ENCODE measurements around the gene CBY3.

CBY3 gene

GRCh38 chr5:179680780-179681401 is at the start of gene CBY3:
TSS of gene CBY3 (minus strand) at chr5:179681034. CDS start at chr5:179680918, 116 bp downstream.
- Histone ChIP-seq H3K9me3 (ENCODE audit: control insufficient read depth, insufficient read depth, low read length) (no peaks in the 10 kb centered on the region), H3K27ac (ENCODE audit: low read depth, low read length) (no peak within 1 kb of the TSS), H3K9ac (ENCODE audit: low read depth, low read length) (no peak within 1 kb of the TSS), H3K4me3 (ENCODE audit: low read depth, low read length) (no peak within 1 kb of the TSS), H3K4me1 (ENCODE audit: control insufficient read depth, insufficient read depth, low read length) (no peaks in the 10 kb centered on the region; the same call in 1 of the 2 replicates), H3K36me3 (ENCODE audit: control insufficient read depth, insufficient read depth, low read length) (no peaks in the 10 kb centered on the region), H3K27me3 (ENCODE audit: control insufficient read depth, insufficient read depth, low read length) (no peaks in the 10 kb centered on the region)

GRCh38 chr5:179730356-179730755 is 49.5 kb upstream of the CBY3 start:
- no peaks in the 10 kb centered on the region for H3K9me3 ChIP-seq (ENCODE audit: control insufficient read depth, insufficient read depth, low read length)
- no peak overlapping the region for H3K27ac ChIP-seq (ENCODE audit: low read depth, low read length)
- H3K36me3 ChIP-seq (ENCODE audit: control insufficient read depth, insufficient read depth, low read length) = peaks cover 61% of the 10 kb centered on the region

GRCh38 chr5:179729727-179730126 is 48.9 kb upstream of the CBY3 start:
- Histone ChIP-seq H3K4me1 (ENCODE audit: control insufficient read depth, insufficient read depth, low read length) (0 out of 2 replicates have a peak, but pooled peaks cover 3% of the 10 kb centered on the region), H3K4me3 (ENCODE audit: low read depth, low read length) (no peak overlapping the region), H3K27me3 (ENCODE audit: control insufficient read depth, insufficient read depth, low read length) (no peaks in the 10 kb centered on the region), H3K36me3 (ENCODE audit: control insufficient read depth, insufficient read depth, low read length) (peaks cover 67% of the 10 kb centered on the region), H3K9ac (ENCODE audit: low read depth, low read length) (no peak overlapping the region), H3K9me3 (ENCODE audit: control insufficient read depth, insufficient read depth, low read length) (no peaks in the 10 kb centered on the region), H3K27ac (ENCODE audit: low read depth, low read length) (no peak overlapping the region)

More at GRCh38 chr5:179730356-179730755, 49.5 kb upstream of the CBY3 start:
- Histone ChIP-seq H3K27me3 (ENCODE audit: control insufficient read depth, insufficient read depth, low read length) (no peaks in the 10 kb centered on the region), H3K4me3 (ENCODE audit: low read depth, low read length) (no peak overlapping the region), H3K4me1 (ENCODE audit: control insufficient read depth, insufficient read depth, low read length) (0 out of 2 replicates have a peak, but pooled peaks cover 3% of the 10 kb centered on the region), H3K9ac (ENCODE audit: low read depth, low read length) (no peak overlapping the region)

GRCh38 chr5:179729303-179729702 is 48.5 kb upstream of the CBY3 start:
- Histone ChIP-seq H3K4me3 (ENCODE audit: low read depth, low read length) (no peak overlapping the region), H3K27ac (ENCODE audit: low read depth, low read length) (no peak overlapping the region), H3K9ac (ENCODE audit: low read depth, low read length) (no peak overlapping the region), H3K9me3 (ENCODE audit: control insufficient read depth, insufficient read depth, low read length) (no peaks in the 10 kb centered on the region), H3K27me3 (ENCODE audit: control insufficient read depth, insufficient read depth, low read length) (no peaks in the 10 kb centered on the region), H3K4me1 (ENCODE audit: control insufficient read depth, insufficient read depth, low read length) (0 out of 2 replicates have a peak, but pooled peaks cover 3% of the 10 kb centered on the region), H3K36me3 (ENCODE audit: control insufficient read depth, insufficient read depth, low read length) (peaks cover 71% of the 10 kb centered on the region)

GRCh38 chr5:179727106-179727505 is 46.3 kb upstream of the CBY3 start:
- Histone ChIP-seq H3K9ac (ENCODE audit: low read depth, low read length) (no peak overlapping the region), H3K36me3 (ENCODE audit: control insufficient read depth, insufficient read depth, low read length) (peaks cover 93% of the 10 kb centered on the region)

GRCh38 chr5:179724163-179724562 is 43.3 kb upstream of the CBY3 start:
- no peaks in the 10 kb centered on the region for H3K9me3 ChIP-seq (ENCODE audit: control insufficient read depth, insufficient read depth, low read length)
- H3K27ac ChIP-seq (ENCODE audit: low read depth, low read length) = no peak overlapping the region
- H3K27me3 ChIP-seq (ENCODE audit: control insufficient read depth, insufficient read depth, low read length) = no peaks in the 10 kb centered on the region
- no peak overlapping the region for H3K4me3 ChIP-seq (ENCODE audit: low read depth, low read length)
- no peaks in the 10 kb centered on the region for H3K4me1 ChIP-seq (ENCODE audit: control insufficient read depth, insufficient read depth, low read length)
- H3K9ac ChIP-seq (ENCODE audit: low read depth, low read length) = no peak overlapping the region
- peaks cover 100% of the 10 kb centered on the region for H3K36me3 ChIP-seq (ENCODE audit: control insufficient read depth, insufficient read depth, low read length)

More at GRCh38 chr5:179727106-179727505, 46.3 kb upstream of the CBY3 start:
- no peaks in the 10 kb centered on the region for H3K9me3 ChIP-seq (ENCODE audit: control insufficient read depth, insufficient read depth, low read length)
- H3K4me3 ChIP-seq (ENCODE audit: low read depth, low read length) = no peak overlapping the region
- H3K27ac ChIP-seq (ENCODE audit: low read depth, low read length) = no peak overlapping the region
- no peaks in the 10 kb centered on the region for H3K27me3 ChIP-seq (ENCODE audit: control insufficient read depth, insufficient read depth, low read length)
- 0 out of 2 replicates have a peak, but pooled peaks cover 2% of the 10 kb centered on the region for H3K4me1 ChIP-seq (ENCODE audit: control insufficient read depth, insufficient read depth, low read length)

GRCh38 chr5:179720222-179720621 is 39.4 kb upstream of the CBY3 start:
- Histone ChIP-seq H3K9me3 (ENCODE audit: control insufficient read depth, insufficient read depth, low read length) (no peaks in the 10 kb centered on the region), H3K27ac (ENCODE audit: low read depth, low read length) (no peak overlapping the region), H3K27me3 (ENCODE audit: control insufficient read depth, insufficient read depth, low read length) (no peaks in the 10 kb centered on the region), H3K4me1 (ENCODE audit: control insufficient read depth, insufficient read depth, low read length) (no peaks in the 10 kb centered on the region), H3K36me3 (ENCODE audit: control insufficient read depth, insufficient read depth, low read length) (peaks cover 97% of the 10 kb centered on the region), H3K9ac (ENCODE audit: low read depth, low read length) (no peak overlapping the region), H3K4me3 (ENCODE audit: low read depth, low read length) (no peak overlapping the region)

- Histone ChIP-seq H3K27ac (ENCODE audit: low read depth, low read length) (no peak overlapping the region), H3K27me3 (ENCODE audit: control insufficient read depth, insufficient read depth, low read length) (no peaks in the 10 kb centered on the region), H3K9ac (ENCODE audit: low read depth, low read length) (no peak overlapping the region), H3K4me1 (ENCODE audit: control insufficient read depth, insufficient read depth, low read length) (no peaks in the 10 kb centered on the region), H3K4me3 (ENCODE audit: low read depth, low read length) (no peak overlapping the region), H3K36me3 (ENCODE audit: control insufficient read depth, insufficient read depth, low read length) (peaks cover 93% of the 10 kb centered on the region), H3K9me3 (ENCODE audit: control insufficient read depth, insufficient read depth, low read length) (no peaks in the 10 kb centered on the region)
Observed at GRCh38 chr5:179716286-179716685, 35.5 kb upstream of the CBY3 start.

- Histone ChIP-seq H3K27ac (ENCODE audit: low read depth, low read length) (no peak overlapping the region), H3K9ac (ENCODE audit: low read depth, low read length) (no peak overlapping the region), H3K36me3 (ENCODE audit: control insufficient read depth, insufficient read depth, low read length) (peaks cover 22% of the 10 kb centered on the region)
Observed at GRCh38 chr5:179700401-179700918, 19.6 kb upstream of the CBY3 start.

GRCh38 chr5:179699616-179700237 is 18.9 kb upstream of the CBY3 start:
- Histone ChIP-seq H3K36me3 (ENCODE audit: control insufficient read depth, insufficient read depth, low read length) (peaks cover 22% of the 10 kb centered on the region), H3K27ac (ENCODE audit: low read depth, low read length) (peak overlapping the region; percentile 82), H3K9me3 (ENCODE audit: control insufficient read depth, insufficient read depth, low read length) (no peaks in the 10 kb centered on the region)

More at GRCh38 chr5:179700401-179700918, 19.6 kb upstream of the CBY3 start:
- H3K9me3 ChIP-seq (ENCODE audit: control insufficient read depth, insufficient read depth, low read length) = no peaks in the 10 kb centered on the region
- no peaks in the 10 kb centered on the region for H3K27me3 ChIP-seq (ENCODE audit: control insufficient read depth, insufficient read depth, low read length)
- peak overlapping the region; percentile 84 for H3K4me3 ChIP-seq (ENCODE audit: low read depth, low read length)
- H3K4me1 ChIP-seq (ENCODE audit: control insufficient read depth, insufficient read depth, low read length) = peaks cover 17% of the 10 kb centered on the region

More at GRCh38 chr5:179699616-179700237, 18.9 kb upstream of the CBY3 start:
- Histone ChIP-seq H3K4me3 (ENCODE audit: low read depth, low read length) (peak overlapping the region; percentile 84), H3K27me3 (ENCODE audit: control insufficient read depth, insufficient read depth, low read length) (no peaks in the 10 kb centered on the region), H3K4me1 (ENCODE audit: control insufficient read depth, insufficient read depth, low read length) (peaks cover 14% of the 10 kb centered on the region; the same call in 1 of the 2 replicates), H3K9ac (ENCODE audit: low read depth, low read length) (peak overlapping the region; percentile 91)

All from HUES48 (cell line).